Measurements from ENCODE around the gene SLC2A14.
"Not testable (repeated sequence)": the region's sequence is repeated elsewhere in the genome, so short reads cannot be mapped to it uniquely, and the experiment has no call there.

SLC2A14 gene

GRCh38 chr12:7870335-7870734, 2.4 kb downstream of the SLC2A14 start:
- DNase-seq (ENCODE audit: extremely low read depth in 1 of 2, low read depth in 1 of 2), result no peak

DNA sequence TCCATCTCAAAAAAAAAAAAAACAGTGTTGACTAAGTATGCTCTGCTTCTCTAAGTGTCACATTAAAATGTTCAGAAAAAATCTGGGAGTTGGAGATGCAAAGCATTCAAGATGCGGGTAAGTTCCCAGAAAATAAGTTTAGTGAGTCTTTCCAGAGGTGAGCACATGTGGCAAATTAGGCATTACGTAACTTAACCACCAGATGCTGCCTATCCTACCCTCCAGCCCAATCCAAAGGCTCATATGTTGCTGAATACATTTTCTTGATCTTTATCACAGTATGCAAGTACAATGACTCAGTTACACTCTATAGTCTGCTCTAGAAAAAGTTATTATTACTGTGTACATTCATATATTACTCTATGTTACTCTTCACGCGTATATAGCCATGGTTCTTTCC, 3.6 kb downstream of the SLC2A14 start:
- DNase-seq (ENCODE audit: extremely low read depth in 1 of 2, low read depth in 1 of 2), result no peak

- no peak for DNase-seq (ENCODE audit: extremely low read depth in 1 of 2, low read depth in 1 of 2)
Measured at GRCh38 chr12:7868391-7868790, 4.3 kb downstream of the SLC2A14 start.

GRCh38 chr12:7864601-7865150, 8.0 kb downstream of the SLC2A14 start:
- no peak for DNase-seq (ENCODE audit: extremely low read depth in 1 of 2, low read depth in 1 of 2)

GRCh38 chr12:7862814-7863348, 9.8 kb downstream of the SLC2A14 start:
- DNase-seq (ENCODE audit: extremely low read depth in 1 of 2, low read depth in 1 of 2), result peak; percentile 19 to 20

DNA sequence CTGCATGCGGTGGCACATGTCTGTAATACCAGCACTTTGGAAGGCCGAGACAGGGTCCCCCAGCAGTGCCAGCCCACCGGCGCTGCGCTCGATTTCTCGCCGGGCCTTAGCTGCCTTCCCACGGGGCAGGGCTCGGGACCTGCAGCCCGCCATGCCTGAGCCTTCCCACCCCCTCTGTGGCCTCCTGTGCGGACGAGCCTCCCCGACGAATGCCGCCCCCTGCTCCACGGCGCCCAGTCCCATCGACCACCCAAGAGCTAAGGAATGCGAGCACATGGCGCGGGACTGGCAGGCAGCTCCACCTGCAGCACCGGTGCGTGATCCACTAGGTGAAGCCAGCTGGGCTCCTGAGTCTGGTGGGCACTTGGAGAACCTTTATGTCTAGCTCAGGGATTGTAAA, 10.4 kb downstream of the SLC2A14 start:
- not testable (repeated sequence) for DNase-seq (ENCODE audit: extremely low read depth in 1 of 2, low read depth in 1 of 2)

DNA sequence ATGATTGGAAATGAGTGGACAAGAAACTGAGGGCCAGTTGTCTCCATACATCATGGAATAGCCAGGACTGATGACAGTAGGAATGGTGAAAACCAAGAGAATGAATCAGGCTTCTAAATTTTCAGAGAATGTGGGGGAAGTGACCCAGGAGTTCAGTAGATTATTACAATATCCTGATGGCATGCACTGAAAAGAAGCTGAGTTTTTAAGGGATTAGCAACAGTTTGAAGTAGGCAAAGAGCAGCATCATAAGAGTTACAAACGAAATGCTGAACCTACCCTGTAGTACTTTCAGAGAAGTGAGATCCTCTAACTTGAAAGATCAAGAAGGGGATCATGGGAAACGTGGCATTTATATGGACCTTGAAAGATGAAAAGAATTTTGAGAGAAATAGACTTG, 13.2 kb downstream of the SLC2A14 start:
- no peak for DNase-seq (ENCODE audit: extremely low read depth in 1 of 2, low read depth in 1 of 2)

GRCh38 chr12:7857971-7858370, 14.7 kb downstream of the SLC2A14 start:
- no peak for DNase-seq (ENCODE audit: extremely low read depth in 1 of 2, low read depth in 1 of 2)

- DNase-seq (ENCODE audit: extremely low read depth in 1 of 2, low read depth in 1 of 2), result no peak
Measured at GRCh38 chr12:7856516-7856915, 16.2 kb downstream of the SLC2A14 start.

- DNase-seq (ENCODE audit: extremely low read depth in 1 of 2, low read depth in 1 of 2), result no peak
Measured at GRCh38 chr12:7853557-7853956, 19.2 kb downstream of the SLC2A14 start.

DNA sequence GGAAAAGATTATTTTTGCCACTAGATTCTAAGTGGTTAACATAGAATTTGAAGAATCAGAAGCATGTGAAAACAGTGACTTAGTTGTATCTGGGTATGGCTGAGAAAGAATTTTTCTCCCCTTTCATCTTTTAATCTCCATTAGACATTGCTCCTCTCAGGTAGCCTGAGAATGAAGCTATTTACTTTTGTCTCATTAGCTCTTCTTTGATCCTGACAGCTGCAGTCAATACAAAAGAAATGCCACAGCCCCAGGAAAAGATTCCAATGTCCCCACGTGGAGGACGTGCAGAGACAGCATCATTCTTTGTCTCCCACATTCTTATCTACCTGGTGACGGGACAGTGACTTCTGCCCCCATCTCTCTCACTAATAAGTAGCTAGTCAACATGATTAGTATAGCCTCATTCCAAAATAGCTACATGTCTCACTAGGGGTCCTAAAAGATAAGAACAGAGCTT, 21.1 kb downstream of the SLC2A14 start:
- not testable (repeated sequence) for DNase-seq (ENCODE audit: extremely low read depth in 1 of 2, low read depth in 1 of 2)

- DNase-seq (ENCODE audit: extremely low read depth in 1 of 2, low read depth in 1 of 2), result not testable (repeated sequence)
Measured at GRCh38 chr12:7850099-7850498, 22.6 kb downstream of the SLC2A14 start.

DNA sequence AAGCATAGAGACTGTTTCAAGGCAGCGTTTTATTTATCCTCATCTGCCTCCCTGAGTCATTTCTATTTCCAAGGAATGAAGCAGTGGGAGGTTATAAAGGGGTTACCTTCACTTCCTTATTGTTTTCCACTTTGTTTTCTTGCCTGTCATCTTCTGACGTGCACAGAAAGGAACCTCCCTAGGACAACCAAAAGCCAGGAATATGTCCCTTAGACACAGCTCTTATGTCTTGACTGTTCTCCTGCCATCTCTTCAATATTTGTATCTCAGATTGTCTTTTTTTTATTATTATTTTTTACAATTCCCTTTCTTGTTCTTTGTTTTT, 24.7 kb downstream of the SLC2A14 start:
- DNase-seq (ENCODE audit: extremely low read depth in 1 of 2, low read depth in 1 of 2), result not testable (repeated sequence)

GRCh38 chr12:7847226-7848097, 25.3 kb downstream of the SLC2A14 start:
- not testable (repeated sequence) for DNase-seq (ENCODE audit: extremely low read depth in 1 of 2, low read depth in 1 of 2)

- DNase-seq (ENCODE audit: extremely low read depth in 1 of 2, low read depth in 1 of 2), result no peak
Measured at GRCh38 chr12:7844116-7844515, 28.6 kb downstream of the SLC2A14 start.

DNA sequence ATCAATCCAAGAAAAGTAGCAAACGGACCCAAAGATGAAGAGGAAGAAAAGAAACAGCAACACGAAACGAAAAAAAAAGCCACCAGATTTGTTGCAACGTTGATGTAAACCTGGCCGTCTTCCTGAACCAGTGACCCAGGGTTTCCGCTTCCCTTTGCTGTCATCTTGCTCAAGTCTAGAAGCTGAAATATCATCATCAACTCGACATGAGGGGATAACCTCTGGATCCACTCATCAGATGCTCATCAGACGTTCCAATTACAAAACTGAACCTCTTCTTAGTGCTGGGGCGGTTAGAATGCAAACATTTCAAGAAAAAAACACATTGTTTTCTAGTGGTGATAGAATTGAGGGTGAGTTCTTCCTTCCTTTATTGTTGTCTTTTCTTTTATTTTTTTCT, 29.1 kb downstream of the SLC2A14 start:
- not testable (repeated sequence) for DNase-seq (ENCODE audit: extremely low read depth in 1 of 2, low read depth in 1 of 2)

- DNase-seq (ENCODE audit: extremely low read depth in 1 of 2, low read depth in 1 of 2), result not testable (repeated sequence)
Measured at GRCh38 chr12:7843149-7843548, 29.6 kb downstream of the SLC2A14 start.

DNA sequence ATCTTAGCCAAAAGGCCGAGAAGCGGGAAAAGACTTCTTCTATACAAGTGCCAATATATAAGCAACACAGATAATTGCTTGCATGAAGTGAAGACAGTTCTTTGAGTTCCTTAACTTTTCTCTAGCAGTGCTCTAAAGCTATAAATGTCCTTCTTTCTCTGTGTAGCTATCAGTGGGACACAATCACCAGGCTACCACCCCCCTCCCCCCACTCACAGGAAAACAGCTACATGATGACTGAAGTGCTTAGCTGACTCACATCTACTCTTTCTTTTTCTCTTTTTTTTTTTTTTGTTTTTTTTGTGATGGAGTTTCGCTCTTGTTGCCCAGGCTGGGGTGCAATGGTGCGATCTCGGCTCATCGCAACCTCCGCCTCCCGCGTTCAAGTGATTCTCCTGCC, 30.3 kb downstream of the SLC2A14 start:
- DNase-seq (ENCODE audit: extremely low read depth in 1 of 2, low read depth in 1 of 2), result not testable (repeated sequence)

DNA sequence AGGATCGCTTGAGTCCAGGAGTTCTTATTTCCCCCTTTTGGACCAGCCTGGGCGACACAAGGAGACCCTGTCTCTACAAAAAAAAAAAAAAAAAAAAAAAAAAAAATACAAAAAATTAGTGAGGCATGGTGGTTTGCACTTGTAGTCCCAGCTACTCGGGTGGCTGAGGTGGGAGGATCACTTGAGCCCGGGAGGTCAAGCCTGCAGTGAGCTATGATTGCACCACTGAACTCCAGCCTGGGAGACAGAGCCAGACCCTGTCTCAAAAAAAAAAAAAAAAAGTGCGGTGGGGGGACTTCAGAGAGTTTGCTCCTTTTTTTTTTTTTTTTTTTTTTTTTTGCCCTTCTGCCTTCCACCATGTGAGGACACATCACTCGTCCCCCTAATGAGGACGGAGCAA, 32.9 kb downstream of the SLC2A14 start:
- DNase-seq (ENCODE audit: extremely low read depth in 1 of 2, low read depth in 1 of 2), result not testable (repeated sequence)

- not testable (repeated sequence) for DNase-seq (ENCODE audit: extremely low read depth in 1 of 2, low read depth in 1 of 2)
Measured at GRCh38 chr12:7839226-7839625, 33.5 kb downstream of the SLC2A14 start.

GRCh38 chr12:7837366-7837765, 35.3 kb downstream of the SLC2A14 start:
- no peak for DNase-seq (ENCODE audit: extremely low read depth in 1 of 2, low read depth in 1 of 2)

- no peak for DNase-seq (ENCODE audit: extremely low read depth in 1 of 2, low read depth in 1 of 2)
Measured at GRCh38 chr12:7835766-7836165, 36.9 kb downstream of the SLC2A14 start.
